Sigmoid colon (tissue), 4 donors: ENCODE measurements around the gene CCDC171.

Experiments used
- CTCF ChIP-seq, 4 experiments: fragments of 450-650 bp in 3 of 4; fragments of 200-600 bp in 1 of 4; IDR thresholded peaks; one replicate each; pipeline ENCODE4 v1.5.1; 2016 to 2019; ENCODE audit warnings: antibody characterized with exemption in 4 of 4, mild to moderate bottlenecking in 3 of 4, moderate library complexity in 2 of 4
- EP300 ChIP-seq, 4 donors: sonication (generic); formaldehyde crosslinking; IDR thresholded peaks; one replicate each; pipeline ENCODE4 v1.6.1; 2017; ENCODE audit warnings: antibody characterized with exemption in 4 of 4
- POLR2A ChIP-seq, 2 donors: fragments of 450-650 bp; IDR thresholded peaks; one replicate each; pipeline ENCODE4 v1.6.1; 2016; ENCODE audit warnings: antibody characterized with exemption in 2 of 2, mild to moderate bottlenecking in 2 of 2, moderate library complexity in 2 of 2
- POLR2AphosphoS5 ChIP-seq, 4 donors: sonication (generic); formaldehyde crosslinking; IDR thresholded peaks; one replicate each; pipeline ENCODE4 v1.6.1; 2017; ENCODE audit warnings: antibody characterized with exemption in 4 of 4

GRCh38 chr9:15519831-15520230 is 33.0 kb upstream of the CCDC171 start:
- TF ChIP-seq CTCF (IDR thresholded peaks at IDR 0.05) (no peak), POLR2A (IDR thresholded peaks at IDR 0.05) (no peak), POLR2AphosphoS5 (IDR thresholded peaks at IDR 0.05) (no peak), EP300 (IDR thresholded peaks at IDR 0.05) (no peak)
